Subcutaneous adipose tissue (tissue), 4 donors: ENCODE measurements around the gene MAGEA10. TPM values are rescaled to one million over a fixed set of nuclear protein-coding genes. Genes with fewer than 3 reads are reported as not detected.

ENCODE experiments used
- total RNA-seq, 4 donors: library from RNA; depleted of rRNA; stranded (reverse); fragments of >200 nt; gene quantifications; one replicate each; pipeline ENCODE4 v1.1.0, GENCODE V29; 2016
- TF ChIP-seq, protein P1 (sequence below): fragments of 450-650 bp; IDR thresholded peaks from one replicate; pipeline ENCODE4 v1.5.1; 2016; ENCODE audit warnings: low read depth, mild to moderate bottlenecking, control low read depth, antibody characterized with exemption, moderate library complexity

MAGEA10 gene
- total RNA-seq, 4 donors from 2014 or later: not detected

DNA sequence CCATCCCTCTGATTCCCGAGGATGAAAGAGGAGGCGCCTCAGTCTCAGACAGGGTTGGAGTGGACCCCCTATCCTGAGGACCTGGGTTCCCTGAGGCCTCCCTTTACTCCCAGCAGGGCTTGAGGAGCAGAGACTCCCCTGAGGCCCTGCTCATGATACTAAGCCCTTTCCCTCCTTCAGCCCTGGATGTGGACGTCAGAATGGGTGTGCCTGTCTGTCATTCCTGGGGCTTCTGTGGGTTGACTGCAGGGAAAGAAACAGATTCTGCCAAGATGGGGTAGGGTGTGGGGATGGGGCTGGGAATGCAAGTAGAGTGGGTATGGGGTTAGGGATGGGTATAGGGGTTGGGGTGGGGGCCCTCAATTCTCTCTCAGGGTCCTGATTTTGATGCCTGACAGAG, 21.1 kb downstream of the MAGEA10 start:
- TF ChIP-seq, protein P1, sequence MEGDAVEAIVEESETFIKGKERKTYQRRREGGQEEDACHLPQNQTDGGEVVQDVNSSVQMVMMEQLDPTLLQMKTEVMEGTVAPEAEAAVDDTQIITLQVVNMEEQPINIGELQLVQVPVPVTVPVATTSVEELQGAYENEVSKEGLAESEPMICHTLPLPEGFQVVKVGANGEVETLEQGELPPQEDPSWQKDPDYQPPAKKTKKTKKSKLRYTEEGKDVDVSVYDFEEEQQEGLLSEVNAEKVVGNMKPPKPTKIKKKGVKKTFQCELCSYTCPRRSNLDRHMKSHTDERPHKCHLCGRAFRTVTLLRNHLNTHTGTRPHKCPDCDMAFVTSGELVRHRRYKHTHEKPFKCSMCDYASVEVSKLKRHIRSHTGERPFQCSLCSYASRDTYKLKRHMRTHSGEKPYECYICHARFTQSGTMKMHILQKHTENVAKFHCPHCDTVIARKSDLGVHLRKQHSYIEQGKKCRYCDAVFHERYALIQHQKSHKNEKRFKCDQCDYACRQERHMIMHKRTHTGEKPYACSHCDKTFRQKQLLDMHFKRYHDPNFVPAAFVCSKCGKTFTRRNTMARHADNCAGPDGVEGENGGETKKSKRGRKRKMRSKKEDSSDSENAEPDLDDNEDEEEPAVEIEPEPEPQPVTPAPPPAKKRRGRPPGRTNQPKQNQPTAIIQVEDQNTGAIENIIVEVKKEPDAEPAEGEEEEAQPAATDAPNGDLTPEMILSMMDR: no peak

DNA sequence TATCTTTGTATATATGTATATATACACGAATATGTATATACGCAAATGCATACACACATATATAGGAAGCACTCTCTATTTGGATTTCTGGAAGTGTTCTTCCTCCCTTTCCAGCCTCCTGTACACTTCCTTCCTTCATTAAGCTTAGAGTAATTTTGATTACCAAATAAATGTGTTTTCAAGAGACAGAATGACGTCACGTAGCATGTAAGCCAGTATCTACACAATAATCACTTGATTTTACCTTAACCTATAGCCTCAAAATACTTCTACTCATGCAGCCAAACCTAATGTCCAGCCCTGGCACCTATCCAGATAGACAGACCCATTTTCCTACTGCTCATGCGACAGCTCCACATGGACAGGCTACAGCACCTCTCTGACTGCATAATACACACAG, 29.9 kb downstream of the MAGEA10 start:
- TF ChIP-seq, protein P1: no peak

DNA sequence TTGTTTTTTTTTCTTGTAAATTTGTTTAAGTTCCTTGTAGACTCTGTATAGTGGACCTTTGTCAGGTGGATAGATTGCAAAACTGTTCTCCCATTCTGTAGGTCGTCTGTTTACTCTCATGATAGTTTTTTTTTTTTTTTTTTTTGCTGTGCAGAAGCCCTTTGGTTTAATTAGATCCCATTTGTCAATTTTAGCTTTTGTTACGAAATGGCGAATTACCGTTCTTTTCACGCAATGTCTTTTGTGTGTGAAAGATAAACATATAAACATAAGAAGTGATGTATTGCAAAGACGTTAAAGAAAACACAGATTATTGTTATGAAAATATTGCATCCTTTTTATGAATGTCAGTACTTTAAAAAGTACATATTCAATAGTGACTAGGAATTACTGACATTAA, 34.5 kb downstream of the MAGEA10 start:
- TF ChIP-seq, protein P1: no peak

DNA sequence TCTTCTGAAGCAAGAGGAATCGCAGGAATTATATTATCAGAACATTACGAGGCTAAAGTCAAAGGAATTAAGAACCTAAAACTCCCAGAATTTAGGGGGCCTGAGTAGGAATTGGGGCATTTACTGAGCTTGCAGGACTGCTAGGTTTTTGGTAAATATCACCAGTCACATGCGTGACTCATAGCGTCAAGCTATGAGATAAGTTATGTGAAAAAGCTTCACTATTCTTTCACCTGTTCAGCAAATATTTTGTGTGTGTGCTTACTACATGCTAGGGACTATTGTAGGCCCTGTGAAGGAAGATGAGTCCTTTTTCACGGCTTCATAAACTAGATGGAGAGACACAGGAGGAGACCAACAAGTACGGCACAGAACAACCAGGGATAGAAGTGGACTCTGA, 52.2 kb downstream of the MAGEA10 start:
- TF ChIP-seq, protein P1: no peak

Other genes with a start within 250 kb of the MAGEA10 start
- not detected for gene MAGEA4, start 225.7 kb downstream of the MAGEA10 start, total RNA-seq
- 100 to 1,000 TPM; 120 to 317 (median 209) TPM for gene GABRE, start 163.9 kb downstream of the MAGEA10 start, total RNA-seq